DND-41 (cell line): ENCODE results near the gene CLTA.
A peak's percentile ranks its signal among the peaks of the same experiment; 100 is the strongest.

Experiments used
- ATAC-seq: fragments of 200-7000 bp; cut with Tn5 transposase; 3 replicates; pipeline ENCODE4 v1.9.1; 2021; ENCODE audit warnings: low read depth; ENCODE audit not compliant: insufficient read depth
- DNase-seq: peaks from one replicate; pipeline ENCODE4 v3.0.0-alpha.2; 2020
- H2AFZ ChIP-seq: 2 replicates; pipeline ENCODE4 v1.6.0; 2012; ENCODE audit warnings: low read depth, low read length
- H3K27ac ChIP-seq: 2 replicates; pipeline ENCODE4 v1.5.1; 2012; ENCODE audit warnings: low read length, inconsistent platforms
- H3K27me3 ChIP-seq: fragments of 200-600 bp; sonication (generic); 2 replicates; pipeline ENCODE4 v1.6.0; 2012; ENCODE audit warnings: low read length, mild to moderate bottlenecking, inconsistent platforms; ENCODE audit not compliant: insufficient read depth, poor library complexity
- H3K36me3 ChIP-seq: 2 replicates; pipeline ENCODE4 v1.5.1; 2012; ENCODE audit warnings: low read length, inconsistent platforms; ENCODE audit not compliant: insufficient read depth
- H3K4me1 ChIP-seq: 2 replicates; pipeline ENCODE4 v1.5.1; 2012; ENCODE audit warnings: mild to moderate bottlenecking, low read length; ENCODE audit not compliant: insufficient read depth
- H3K4me2 ChIP-seq: 2 replicates; pipeline ENCODE4 v1.6.0; 2012; ENCODE audit warnings: mild to moderate bottlenecking, moderate library complexity, low read length, inconsistent platforms; ENCODE audit not compliant: insufficient read depth
- H3K4me3 ChIP-seq, 2 experiments: fragments of 200-600 bp in 1 of 2; shearing (Covaris generic) in 1 of 2; 2 replicates each; pipeline ENCODE4 v1.5.1; 2012 to 2016; ENCODE audit warnings: inconsistent platforms in 2 of 2, low read length in 2 of 2, mild to moderate bottlenecking in 2 of 2, low read depth in 1 of 2, moderate library complexity in 1 of 2
- H3K79me2 ChIP-seq: 2 replicates; pipeline ENCODE4 v1.6.0; 2012; ENCODE audit warnings: low read length, inconsistent platforms; ENCODE audit not compliant: insufficient read depth
- H3K9ac ChIP-seq: 2 replicates; pipeline ENCODE4 v1.6.0; 2012; ENCODE audit warnings: low read depth, mild to moderate bottlenecking, inconsistent platforms, low read length, moderate library complexity
- H3K9me3 ChIP-seq: 2 replicates; pipeline ENCODE4 v1.5.1; 2012; ENCODE audit warnings: low read length, moderate library complexity, mild to moderate bottlenecking, inconsistent platforms; ENCODE audit not compliant: insufficient read depth, severe bottlenecking
- H4K20me1 ChIP-seq: 2 replicates; pipeline ENCODE4 v1.6.0; 2012; ENCODE audit warnings: low read length; ENCODE audit not compliant: insufficient read depth
- EZH2 ChIP-seq: IDR thresholded peaks from 3 replicates; pipeline ENCODE4 v1.6.1; 2012; ENCODE audit warnings: borderline replicate concordance, low read depth, mild to moderate bottlenecking, moderate library complexity, low read length, inconsistent platforms; ENCODE audit not compliant: severe bottlenecking
- TF ChIP-seq, protein P1 (sequence below): IDR thresholded peaks from 2 replicates; pipeline ENCODE4 v1.5.1; 2012; ENCODE audit warnings: borderline replicate concordance, low read length, moderate library complexity, mild to moderate bottlenecking; ENCODE audit not compliant: poor library complexity, severe bottlenecking; ENCODE audit errors: extremely low read depth

CLTA gene

DNA sequence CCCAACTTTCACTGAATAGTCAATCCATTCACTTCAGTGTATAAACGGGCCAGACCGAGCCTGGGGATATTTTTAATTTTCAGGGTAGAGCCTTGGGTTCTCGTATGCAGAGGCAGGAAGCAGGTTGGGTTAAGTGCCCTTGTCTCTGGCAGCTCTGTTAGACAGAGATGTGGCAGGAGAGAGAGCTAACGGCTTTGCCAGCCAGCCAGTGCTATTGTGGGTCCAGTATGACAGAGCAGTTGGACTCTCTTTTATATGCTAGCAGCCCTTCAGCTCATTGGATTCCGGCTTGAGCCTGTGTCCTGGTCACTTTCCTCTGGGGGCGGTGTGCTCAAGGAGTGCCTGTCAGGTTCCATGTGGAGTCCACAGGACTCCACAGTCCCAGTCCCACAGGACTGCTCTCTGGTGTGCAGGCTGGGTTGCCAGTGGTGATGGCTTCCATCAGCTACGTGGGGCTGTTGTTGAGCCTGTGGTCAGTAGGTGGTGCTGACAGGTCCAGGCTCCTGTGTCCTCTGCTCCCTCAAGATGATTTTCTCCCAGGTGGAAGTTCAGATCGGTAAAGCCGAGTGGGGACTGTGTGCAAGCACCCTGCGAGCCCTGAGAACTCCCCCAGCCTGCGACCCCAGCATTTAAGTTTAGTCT lies 14.3 kb downstream of the CLTA start:
- H3K36me3 ChIP-seq: peaks cover 97% of the 10 kb centered on the region
- H3K27me3 ChIP-seq: no peaks in the 10 kb centered on the region
- H3K9me3 ChIP-seq: no peaks in the 10 kb centered on the region
- H3K9ac ChIP-seq: no peak overlapping the region
- no peak overlapping the region for H3K27ac ChIP-seq
- no peak overlapping the region for H3K4me2 ChIP-seq
- no peak overlapping the region for H2AFZ ChIP-seq
- no peak for TF ChIP-seq EZH2
- TF ChIP-seq, protein P1, sequence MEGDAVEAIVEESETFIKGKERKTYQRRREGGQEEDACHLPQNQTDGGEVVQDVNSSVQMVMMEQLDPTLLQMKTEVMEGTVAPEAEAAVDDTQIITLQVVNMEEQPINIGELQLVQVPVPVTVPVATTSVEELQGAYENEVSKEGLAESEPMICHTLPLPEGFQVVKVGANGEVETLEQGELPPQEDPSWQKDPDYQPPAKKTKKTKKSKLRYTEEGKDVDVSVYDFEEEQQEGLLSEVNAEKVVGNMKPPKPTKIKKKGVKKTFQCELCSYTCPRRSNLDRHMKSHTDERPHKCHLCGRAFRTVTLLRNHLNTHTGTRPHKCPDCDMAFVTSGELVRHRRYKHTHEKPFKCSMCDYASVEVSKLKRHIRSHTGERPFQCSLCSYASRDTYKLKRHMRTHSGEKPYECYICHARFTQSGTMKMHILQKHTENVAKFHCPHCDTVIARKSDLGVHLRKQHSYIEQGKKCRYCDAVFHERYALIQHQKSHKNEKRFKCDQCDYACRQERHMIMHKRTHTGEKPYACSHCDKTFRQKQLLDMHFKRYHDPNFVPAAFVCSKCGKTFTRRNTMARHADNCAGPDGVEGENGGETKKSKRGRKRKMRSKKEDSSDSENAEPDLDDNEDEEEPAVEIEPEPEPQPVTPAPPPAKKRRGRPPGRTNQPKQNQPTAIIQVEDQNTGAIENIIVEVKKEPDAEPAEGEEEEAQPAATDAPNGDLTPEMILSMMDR: peak; percentile 3
- H3K4me1 ChIP-seq: no peaks in the 10 kb centered on the region
- H3K4me3 ChIP-seq: no peak overlapping the region
- ATAC-seq: no peak
- peaks cover 43% of the 10 kb centered on the region for H4K20me1 ChIP-seq
- no peak for DNase-seq
- H3K79me2 ChIP-seq: peaks cover 70% of the 10 kb centered on the region

DNA sequence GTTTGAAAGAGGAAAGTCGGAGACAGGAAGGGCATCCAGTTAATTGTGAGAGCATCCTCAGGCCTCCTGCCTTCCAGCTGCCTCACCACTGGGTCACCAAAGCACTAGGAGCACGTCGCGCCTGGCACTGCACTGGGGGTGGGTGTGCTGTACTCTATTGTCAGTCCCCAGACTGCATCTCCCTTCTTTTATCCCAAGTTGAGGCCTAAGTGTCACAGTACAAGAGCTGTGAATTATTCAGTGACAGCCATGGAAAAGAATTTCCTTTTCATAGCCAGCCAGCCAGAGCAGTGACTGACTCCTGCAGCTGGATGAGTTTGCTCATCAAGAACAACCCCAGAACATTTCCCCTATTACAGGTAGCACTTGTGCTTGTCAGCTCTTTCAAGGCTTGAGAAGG lies 16.3 kb downstream of the CLTA start:
- Histone ChIP-seq H3K9me3 (no peaks in the 10 kb centered on the region), H3K27me3 (no peaks in the 10 kb centered on the region), H2AFZ (no peak overlapping the region), H3K4me3 (no peak overlapping the region), H3K79me2 (peaks cover 80% of the 10 kb centered on the region), H3K4me1 (no peaks in the 10 kb centered on the region), H3K36me3 (peaks cover 96% of the 10 kb centered on the region), H4K20me1 (peaks cover 61% of the 10 kb centered on the region), H3K9ac (no peak overlapping the region), H3K4me2 (no peak overlapping the region), H3K27ac (no peak overlapping the region)
- DNase-seq: no peak
- no peak for ATAC-seq
- TF ChIP-seq EZH2: no peak

DNA sequence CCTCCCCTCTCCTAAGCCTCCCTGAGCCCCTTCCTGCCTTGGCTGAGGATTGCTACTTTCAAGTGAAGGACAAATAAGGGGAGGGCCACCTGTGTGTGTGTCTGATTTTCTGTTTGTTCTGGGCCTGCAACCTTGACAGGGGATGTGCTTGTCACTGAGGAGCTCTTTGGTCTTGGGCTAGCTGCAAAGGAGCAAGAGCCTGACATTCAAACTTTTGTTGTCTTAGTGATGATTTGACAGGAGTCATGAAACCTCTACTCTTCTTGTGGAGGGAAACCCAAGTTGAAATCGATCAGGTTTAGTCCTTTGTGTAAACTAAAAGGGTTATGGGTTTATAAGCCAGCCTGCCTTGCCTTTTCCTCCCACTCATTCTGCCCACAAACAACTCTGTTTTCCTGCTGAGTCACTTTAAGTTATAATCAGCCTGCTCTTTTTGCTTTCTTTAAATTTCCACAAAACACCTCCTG lies 16.9 kb downstream of the CLTA start:
- H3K9ac ChIP-seq: no peak overlapping the region
- ATAC-seq: no peak
- no peak for DNase-seq
- peaks cover 96% of the 10 kb centered on the region for H3K36me3 ChIP-seq
- H3K4me3 ChIP-seq: no peak overlapping the region
- H3K4me2 ChIP-seq: no peak overlapping the region
- peaks cover 67% of the 10 kb centered on the region for H4K20me1 ChIP-seq
- no peaks in the 10 kb centered on the region for H3K27me3 ChIP-seq
- H3K27ac ChIP-seq: no peak overlapping the region
- H2AFZ ChIP-seq: no peak overlapping the region
- no peak for TF ChIP-seq EZH2
- TF ChIP-seq, protein P1: no peak
- H3K79me2 ChIP-seq: peaks cover 86% of the 10 kb centered on the region
- H3K9me3 ChIP-seq: no peaks in the 10 kb centered on the region
- no peaks in the 10 kb centered on the region for H3K4me1 ChIP-seq

DNA sequence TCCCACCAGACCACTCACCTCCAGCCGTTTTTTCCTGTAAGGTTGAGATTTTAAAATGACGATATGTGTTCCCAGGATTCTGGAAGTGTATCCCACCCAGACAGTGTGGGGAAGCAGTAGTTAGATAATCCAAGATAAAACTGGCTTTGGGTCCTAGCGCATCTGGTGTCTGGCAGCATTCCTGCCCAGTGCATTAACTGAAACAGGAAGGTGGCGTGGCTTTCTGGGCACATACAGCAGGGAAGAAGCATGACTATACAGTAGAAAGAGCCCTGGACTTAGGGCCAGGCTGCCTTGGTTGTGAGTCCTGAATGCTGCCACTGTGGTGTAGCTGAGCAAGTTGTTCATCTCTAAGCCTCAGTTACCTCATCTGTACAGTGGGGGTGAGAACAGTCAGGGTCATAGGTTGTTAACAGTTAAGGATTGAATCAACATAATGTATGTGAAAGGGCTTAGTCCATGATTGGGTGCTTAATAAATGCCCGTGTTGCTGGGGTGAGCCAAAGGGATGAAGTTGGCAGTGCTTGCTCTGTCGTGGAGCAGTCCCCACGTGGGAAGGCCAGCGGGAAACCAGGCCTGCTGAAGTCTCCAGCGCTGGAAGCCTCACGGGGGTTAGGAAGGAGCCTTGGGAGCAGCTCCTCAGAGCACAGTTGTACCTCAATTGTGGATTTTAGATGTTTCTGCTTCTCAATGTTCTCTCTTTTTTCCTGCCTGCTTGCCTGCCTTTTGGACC lies 18.0 kb downstream of the CLTA start:
- H2AFZ ChIP-seq: no peak overlapping the region
- peaks cover 75% of the 10 kb centered on the region for H4K20me1 ChIP-seq
- no peak overlapping the region for H3K9ac ChIP-seq
- H3K4me3 ChIP-seq: no peak overlapping the region
- no peak overlapping the region for H3K27ac ChIP-seq
- no peaks in the 10 kb centered on the region for H3K27me3 ChIP-seq
- peaks cover 96% of the 10 kb centered on the region for H3K36me3 ChIP-seq
- no peak for TF ChIP-seq EZH2
- TF ChIP-seq, protein P1: no peak
- ATAC-seq (no peak), DNase-seq (no peak)
- H3K4me1 ChIP-seq: no peaks in the 10 kb centered on the region
- no peak overlapping the region for H3K4me2 ChIP-seq
- H3K9me3 ChIP-seq: no peaks in the 10 kb centered on the region
- H3K79me2 ChIP-seq: peaks cover 83% of the 10 kb centered on the region
